NCI-H345 (cell line): Measurements from ENCODE around the gene LCN15.
A peak's percentile ranks its signal among the peaks of the same experiment; 100 is the strongest.
"Not testable (repeated sequence)": the region's sequence is repeated elsewhere in the genome, so short reads cannot be mapped to it uniquely, and the experiment has no call there.

Source experiments
- DNase-seq: peaks from one replicate; lab custom pipeline; 2025; lab: John Stamatoyannopoulos, UW

LCN15 gene

DNA sequence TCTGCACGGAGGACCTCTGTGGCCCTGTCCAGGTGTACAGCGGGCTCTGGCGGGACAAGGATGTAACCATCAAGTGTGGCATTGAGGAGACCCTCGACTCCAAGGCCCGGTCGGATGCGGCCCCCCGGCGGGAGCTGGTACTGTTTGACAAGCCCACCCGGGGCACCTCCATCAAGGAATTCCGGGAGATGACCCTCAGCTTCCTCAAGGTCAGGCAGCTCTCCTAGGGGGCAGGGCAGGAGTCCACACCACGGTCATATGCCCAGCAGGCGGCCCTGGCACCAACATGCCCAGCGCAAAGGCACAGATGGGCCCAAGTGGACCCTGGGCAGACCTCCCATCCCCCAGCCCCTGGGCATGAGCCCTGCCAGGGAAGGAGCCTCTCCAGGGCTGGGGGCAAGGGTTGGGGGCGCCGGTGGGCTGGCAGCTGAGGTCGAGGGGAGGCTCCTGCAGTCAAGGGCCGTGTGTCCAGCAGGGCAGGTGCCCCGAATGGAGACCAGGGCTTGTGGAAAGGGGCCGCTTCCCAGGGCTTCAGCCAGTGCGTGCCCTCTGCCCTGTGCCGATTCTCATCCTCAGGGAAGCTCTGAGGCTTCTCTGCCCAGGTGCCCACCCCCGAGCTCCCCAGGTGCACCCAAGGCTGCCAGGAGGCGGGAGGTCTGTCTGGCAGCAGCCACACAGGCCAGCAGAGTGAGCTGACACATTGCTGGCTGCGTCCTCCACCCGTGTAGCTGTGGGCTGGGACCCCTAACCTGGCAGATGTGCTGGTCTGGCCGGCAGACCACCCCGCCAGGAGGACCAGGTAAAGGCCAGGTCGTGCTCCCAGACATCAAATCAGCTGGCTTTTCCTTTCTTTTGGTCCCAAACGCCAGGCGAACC lies 42.0 kb downstream of the LCN15 start:
- DNase-seq: no peak

DNA sequence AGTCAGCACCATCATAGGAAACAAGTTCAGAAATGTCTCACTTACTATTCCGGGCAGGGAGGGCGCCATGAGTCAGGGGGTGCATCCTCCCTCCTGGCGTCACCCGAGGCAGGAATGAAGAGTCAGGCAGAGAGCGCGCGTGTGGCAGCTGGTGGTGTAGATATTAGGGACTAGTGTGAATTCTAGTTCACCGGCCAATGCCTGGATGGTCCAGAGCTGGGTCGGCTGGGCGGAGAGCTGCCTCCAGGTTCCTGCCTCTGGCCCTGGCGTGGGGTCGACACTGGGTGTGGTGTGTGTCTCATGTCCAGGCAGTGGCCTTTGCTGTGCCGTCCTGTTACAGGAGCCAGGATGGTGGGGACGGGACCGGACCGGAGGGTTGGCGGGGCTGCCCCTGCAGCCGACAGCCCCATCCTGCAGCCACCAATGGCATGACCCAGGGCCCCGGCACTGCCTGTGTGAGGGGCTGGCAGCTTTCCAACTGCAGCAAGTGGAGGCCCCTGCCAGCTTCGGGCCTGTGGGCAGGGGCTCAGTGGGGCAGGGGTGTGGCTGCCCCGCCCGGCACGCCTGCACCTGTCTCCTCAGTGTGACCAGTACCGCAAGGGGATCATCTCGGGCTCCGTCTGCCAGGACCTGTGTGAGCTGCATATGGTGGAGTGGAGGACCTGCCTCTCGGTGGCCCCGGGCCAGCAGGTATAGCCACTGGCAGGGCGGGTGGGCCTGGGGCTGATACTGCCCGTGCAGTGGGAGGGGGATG lies 42.8 kb downstream of the LCN15 start:
- DNase-seq: peak; percentile 30

DNA sequence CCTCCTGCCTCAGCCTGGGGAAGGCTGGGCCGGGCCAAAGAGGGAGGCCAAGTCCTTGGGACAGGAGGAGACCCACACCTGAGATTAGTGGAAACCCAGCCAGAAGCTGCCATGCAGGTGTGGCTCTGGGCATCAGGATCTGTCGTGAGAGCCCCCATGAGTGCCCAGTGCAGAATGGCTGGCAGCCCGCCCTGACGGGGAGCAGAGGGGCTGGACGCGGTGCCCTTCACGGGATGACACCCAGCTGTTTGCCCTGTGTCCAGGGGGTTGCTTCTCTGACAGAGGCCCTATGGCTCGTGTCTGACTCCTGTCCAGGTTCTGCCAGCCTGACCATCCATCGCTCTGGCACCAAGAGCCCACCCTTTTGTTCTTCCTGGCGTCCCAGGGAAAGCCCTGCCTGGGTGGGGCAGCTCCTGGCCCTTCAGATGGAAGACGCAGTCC lies 43.4 kb downstream of the LCN15 start:
- DNase-seq: no peak

DNA sequence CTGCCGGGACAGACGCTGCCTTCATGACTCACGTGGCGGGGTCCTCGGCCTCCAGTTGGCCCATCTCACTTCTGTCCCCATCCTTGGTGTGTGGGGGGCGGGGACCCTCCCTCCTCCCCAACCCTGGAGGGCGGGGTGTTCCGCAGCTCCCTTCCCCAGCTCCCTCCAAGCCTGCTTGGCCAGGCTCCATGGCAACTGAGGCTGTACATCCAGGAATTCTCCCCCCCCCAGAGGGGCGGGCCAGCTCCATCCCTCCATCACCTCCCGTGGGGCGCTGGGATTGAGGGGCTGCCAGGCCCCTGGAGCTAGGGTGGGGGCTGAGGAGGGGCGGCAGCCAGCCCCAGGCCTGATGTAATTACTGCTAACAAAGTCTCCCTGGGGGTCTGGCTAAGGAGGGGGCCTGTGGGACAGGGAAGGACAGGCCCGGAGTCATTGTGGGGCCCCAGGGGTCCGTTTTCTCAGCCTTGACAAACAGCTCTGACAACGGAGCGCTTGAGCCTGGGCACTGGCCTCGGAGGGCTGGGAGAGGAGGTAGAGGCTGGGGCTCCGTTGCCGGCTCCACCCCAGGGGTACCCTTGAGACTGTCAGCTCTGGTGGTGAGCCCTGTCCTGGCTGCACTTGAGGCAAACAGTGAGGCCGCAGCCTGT lies 43.9 kb downstream of the LCN15 start:
- DNase-seq: peak; percentile 49

DNA sequence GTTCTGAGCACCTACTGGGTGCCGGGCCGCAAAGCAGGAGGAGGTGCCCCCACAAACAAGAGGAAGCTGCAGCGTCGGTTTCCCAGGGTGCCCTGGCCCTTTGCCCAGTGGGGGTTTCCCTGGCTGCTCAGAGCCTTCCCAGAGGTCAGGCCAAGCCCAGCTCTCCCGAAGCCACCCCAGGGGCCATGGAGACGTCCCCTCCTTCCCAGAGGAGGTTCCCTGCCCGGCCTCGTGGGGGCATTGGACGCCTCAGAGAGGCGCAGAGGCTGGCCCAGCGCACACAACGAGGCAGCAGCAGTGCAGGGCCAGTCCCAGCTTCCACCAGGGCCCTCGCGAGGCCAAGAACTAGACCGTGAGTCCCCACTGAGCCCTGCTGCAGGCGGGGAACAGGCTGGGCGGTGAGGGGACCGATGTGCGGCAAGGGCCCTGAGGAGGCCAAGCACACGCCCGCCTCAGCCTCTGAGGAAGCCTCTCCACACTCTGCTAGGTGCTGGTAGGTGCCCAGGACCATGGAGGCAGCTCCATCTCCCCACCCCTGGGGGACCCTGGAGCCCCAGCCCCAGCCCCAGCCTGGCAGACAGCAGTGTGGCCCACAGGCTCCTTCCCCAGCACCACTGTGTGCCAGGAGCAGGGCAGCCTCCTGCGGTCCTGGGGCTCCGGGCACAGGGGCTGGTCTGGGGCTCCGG lies 45.0 kb downstream of the LCN15 start:
- no peak for DNase-seq

DNA sequence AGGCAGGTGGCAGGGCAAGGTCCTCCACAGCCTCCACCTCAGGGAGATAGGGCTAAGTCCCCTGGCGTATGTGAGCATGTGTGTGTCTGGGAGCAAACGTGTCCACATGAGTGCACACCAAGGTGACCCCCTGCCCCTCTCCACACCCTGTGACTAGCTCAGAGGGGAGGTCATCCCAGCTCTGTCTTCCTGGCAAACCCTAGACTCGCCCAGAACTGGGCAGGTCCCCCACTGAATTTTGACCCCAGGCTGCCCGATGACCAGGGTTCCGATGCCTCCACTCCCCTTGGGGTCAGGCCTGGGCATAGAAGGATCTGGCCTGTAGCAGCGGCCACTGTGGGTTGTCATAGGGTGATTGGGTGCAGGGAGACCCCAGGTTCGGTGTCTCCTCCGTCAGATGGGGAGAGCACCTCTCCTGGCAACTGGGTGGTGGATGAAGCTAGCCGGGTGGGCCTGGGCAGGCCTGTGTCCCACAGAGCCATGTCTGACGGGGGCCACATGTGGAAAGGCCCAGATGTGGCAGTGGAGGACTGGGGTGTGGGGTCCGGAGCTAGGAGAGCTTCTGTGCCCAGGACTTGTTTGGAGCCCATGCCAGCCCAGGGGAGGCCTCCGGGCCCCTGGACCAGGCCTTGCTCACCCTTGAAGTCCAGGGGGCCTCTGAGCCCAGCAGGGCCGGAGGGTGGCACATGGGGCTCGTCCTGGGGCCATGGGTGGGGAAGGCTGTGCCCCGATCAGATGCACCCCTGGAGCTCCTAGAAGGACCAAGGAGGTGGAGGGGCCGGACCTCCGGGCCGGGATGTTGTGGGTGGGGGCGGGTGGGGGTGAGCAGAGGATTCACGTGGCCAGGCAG lies 45.7 kb downstream of the LCN15 start:
- no peak for DNase-seq

DNA sequence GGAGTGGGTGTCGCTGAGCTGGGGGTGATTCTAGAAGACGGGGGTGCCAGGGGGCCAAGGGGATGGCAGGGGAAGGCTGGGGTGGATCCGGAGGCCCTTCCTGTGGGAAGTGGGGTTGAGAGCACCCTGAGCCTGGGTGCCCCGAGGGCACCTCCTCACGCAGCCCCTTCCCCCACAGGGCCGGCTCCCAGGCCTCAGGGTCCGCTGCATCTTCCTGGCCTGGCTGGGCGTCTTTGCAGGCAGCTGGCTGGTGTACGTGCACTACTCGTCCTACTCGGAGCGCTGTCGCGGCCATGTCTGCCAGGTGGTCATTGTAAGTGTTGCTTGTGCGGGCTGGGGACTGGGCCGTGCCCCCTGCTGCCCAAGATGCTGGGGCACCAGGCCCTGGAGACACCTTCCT lies 46.9 kb downstream of the LCN15 start:
- no peak for DNase-seq

DNA sequence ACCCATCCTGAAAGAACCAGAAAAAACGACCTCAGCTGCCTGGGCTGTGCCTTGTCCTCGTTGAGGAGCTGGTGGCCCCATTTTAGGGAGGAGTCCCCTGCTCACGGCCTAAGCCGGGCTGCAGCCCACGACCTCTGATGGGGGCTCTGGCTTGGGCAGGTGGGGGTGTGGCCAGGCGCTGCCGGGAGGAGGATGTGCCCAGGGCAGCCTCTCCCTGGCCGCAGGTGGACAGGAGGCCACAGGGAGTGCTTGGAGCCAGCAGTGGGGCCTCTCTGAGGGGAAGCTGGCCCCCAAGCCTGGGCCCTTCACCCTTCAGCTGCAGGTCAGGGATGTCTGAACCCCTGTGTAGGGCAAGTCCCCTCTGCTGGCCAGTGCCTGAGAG lies 49.4 kb downstream of the LCN15 start:
- DNase-seq: no peak

DNA sequence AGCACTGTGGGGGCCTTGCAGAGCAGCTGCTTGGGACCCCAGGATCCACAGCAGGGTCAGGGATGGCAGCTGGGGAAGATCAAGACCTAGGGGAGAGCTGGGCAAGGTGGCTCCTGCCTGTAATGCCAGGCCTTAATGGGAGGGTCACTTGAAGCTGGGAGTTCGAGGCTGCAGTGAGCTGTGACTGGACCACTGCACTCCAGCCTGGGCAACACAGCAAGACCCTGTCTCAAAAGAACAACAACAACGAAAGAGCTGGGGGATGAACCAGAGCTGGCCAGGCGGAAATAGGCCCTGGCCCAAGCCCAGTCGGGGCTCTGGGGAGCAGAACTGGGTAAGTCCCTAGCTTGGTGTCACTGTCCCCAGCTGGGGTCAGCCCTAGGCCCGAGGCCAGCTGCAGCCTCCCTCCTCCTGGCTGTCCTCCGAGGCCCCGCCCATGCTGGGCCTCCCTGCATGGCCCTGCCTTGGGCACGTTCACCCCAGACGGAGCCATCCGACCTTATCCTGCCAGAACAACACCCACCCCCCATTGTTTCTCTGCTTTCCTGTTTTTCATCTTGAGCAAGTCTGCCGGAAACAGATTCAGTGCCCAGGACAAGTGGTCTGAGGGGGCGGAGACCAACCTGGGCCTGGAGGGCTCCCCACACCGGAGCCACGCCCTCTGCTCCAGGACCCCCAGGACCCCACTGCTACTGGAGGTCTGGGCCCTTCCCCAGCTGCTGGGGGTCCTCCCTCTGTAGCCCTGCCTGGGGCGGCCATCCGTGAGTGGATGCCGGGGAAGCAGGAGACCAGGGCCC lies 50.0 kb downstream of the LCN15 start:
- DNase-seq: no peak

DNA sequence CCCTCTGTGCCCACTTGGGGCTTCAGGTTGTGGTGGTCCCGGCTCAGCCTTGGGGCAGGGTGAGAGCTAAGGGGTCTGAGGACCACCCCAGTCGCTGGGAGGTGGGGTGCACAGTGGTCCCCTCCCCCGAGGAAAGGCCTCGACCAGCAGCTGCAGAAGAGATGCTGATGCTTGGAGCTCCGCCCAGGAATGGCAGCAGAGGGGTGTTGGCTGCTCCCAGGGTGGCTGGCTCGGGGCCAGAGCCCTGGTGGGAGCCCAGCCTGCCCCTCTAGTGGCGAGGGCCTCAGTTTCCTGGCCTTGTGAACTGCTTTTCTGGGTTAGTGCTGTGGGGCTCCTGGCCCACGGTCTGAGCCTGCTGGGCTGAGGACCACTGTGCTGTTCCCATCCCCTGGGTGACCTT lies 50.8 kb downstream of the LCN15 start:
- peak; percentile 63 for DNase-seq

DNA sequence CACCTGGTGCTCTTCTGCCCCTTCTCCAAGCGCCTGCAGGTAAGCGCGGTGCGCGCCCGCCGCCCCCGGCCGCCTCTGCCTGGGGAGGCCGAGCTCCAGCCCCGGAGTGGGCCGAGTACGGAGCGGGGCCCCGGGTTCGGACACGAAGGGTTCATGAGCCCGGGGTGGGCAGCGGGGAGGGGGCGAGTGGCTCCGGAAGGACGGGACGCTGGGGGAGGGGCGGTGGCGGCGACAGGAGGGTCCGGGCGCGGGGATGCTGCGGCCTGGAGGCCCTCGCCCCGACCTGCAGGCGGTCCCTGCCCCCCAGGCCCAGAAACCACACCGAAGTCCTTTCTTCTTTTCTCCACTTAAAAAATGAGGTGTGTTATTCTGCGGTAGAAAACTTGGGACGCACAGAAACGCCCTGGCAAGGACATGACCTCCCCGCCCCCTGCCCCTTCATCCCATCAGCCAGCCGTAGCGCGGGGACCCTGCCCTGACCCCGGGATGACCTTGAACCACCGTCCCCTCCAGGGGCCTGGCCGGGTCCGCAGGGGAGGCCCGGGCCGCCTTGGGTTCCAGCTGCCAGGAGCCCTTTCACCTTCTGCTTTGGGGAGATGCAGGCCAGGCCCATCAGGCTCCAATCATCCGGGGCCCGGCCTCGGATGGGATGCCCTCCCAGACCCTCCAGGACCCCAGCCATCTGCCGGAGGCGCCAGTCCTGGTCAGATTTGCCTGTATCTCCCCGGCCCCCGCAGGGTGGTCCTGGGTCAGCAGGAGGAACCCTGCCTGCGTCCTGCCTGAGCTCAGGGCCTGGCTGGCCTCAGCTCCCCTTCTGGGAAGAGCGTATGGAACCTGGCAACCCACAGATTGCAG lies 51.4 kb downstream of the LCN15 start:
- no peak for DNase-seq

DNA sequence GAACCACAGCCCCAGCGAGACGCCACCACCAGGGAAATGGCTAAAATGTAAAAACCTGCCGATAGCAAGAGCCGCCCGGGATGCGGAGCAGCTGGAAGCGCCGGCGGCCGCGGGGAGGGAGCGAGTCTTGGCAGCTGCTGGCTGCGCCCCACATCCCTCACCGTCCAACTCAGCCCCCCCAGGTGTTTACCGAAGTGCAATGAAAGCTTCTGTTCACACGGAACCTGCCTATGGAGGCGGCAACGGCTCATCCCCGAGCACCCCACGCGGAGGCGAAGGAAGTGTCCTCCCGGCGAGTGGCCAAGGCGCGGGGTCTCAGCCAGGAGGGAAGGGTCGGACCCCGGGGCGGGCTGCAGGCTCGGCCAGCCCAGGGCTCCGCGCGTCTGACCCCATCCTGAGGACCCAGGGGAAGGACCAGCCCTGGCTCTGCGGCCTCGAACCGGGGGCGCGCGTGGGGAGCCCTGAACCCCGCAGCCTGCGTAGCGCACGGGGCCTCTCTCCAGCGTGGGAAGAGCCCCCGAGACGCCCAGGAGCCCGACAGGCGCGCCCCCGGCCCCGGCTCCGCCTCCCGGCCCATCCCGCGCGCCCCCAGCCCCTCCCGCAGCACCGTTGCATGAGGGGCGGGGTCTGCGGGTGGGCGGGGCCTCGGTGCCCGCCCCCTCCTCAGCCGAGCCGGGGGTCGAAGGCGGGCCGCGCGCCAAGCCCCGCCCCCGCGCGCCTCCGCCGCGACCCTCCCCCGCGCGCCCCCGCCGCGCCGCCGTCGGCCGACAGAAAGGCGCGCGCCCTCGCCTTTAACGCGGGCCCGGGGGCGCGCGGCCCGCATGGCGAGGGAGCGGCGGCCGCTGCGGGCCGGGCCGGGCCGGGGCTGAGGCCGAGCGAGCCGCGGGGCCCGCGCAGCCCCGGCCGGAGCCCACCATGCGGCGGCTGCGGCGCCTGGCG lies 52.3 kb downstream of the LCN15 start, which contains the start of gene DIPK1B:
Gene DIPK1B (plus strand): TSS at position 822 of the 939 bp plus-strand sequence. CDS start 94 bp downstream, at position 916.
- DNase-seq: peak; percentile 85

DNA sequence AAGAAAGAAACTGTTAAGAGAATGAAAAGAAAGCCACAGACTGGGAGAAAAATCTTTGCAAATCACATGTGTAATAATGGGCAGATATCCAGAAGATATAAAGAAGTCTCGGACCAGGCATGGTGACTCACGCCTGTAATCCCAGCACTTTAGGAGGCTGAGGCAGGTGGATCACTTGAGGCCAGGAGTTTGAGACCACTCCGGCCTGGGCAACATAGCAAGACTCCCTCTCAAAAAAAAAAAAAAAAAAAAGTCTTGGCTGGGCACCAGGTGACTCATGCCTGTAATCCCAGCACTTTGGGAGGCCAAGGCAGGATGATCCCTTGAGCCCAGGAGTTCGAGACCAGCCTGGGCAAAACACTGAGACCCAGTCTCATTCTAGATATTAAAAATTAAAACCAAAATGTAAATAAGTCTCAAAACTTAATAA lies 53.1 kb downstream of the LCN15 start:
- DNase-seq: not testable (repeated sequence)

DNA sequence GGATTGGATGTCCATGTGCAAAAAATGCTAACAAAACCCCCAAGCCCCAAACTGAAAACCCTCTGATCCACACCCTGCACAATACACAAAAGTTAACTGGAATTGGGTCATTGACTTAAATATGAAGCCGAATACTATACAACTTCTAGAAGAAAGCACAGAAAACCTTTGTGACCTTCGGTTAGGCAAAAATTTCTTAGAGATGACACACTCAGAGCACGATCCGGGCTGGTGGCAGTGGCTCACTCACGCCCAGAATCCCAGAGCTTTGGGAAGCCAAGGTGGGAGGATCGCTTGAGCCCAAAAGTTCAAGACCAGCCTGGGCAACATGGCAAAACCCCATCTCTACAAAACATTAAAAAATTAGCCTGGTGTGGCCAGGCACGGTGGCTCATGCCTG lies 53.8 kb downstream of the LCN15 start:
- no peak for DNase-seq
